Measurements from ENCODE around the gene UBE2H.
A peak's percentile ranks its signal among the peaks of the same experiment; 100 is the strongest.
"Not testable (repeated sequence)": the region's sequence is repeated elsewhere in the genome, so short reads cannot be mapped to it uniquely, and the experiment has no call there.

UBE2H gene

GRCh38 chr7:129952653-129953560 is at the start of gene UBE2H:
UBE2H (minus strand) TSS chr7:129952960; CDS start chr7:129952555, 405 bp downstream.
- DNase-seq (ENCODE audit: low read depth in 3 of 3), result peak; percentile 84 to 87 (median 85)

GRCh38 chr7:129998446-129998845 is 45.7 kb upstream of the UBE2H start:
- DNase-seq (ENCODE audit: low read depth in 3 of 3), result no peak

GRCh38 chr7:129997285-129997684 is 44.5 kb upstream of the UBE2H start:
- no peak for DNase-seq (ENCODE audit: low read depth in 3 of 3)

- no peak for DNase-seq (ENCODE audit: low read depth in 3 of 3)
These were observed 40.5 kb upstream of the UBE2H start for GRCh38 chr7:129993275-129993674.

GRCh38 chr7:129990403-129991192 is 37.8 kb upstream of the UBE2H start:
- DNase-seq (ENCODE audit: low read depth in 3 of 3), result no peak

- peak; percentile 27 to 65 (median 30) for DNase-seq (ENCODE audit: low read depth in 3 of 3)
These were observed 36.7 kb upstream of the UBE2H start for GRCh38 chr7:129989466-129989865.

- DNase-seq (ENCODE audit: low read depth in 3 of 3), result no peak
These were observed 33.8 kb upstream of the UBE2H start for GRCh38 chr7:129986600-129986999.

- no peak for DNase-seq (ENCODE audit: low read depth in 3 of 3)
These were observed 27.9 kb upstream of the UBE2H start for GRCh38 chr7:129980667-129981066.

GRCh38 chr7:129975309-129975708 is 22.5 kb upstream of the UBE2H start:
- no peak for DNase-seq (ENCODE audit: low read depth in 3 of 3)

GRCh38 chr7:129970816-129971215 is 18.1 kb upstream of the UBE2H start:
- DNase-seq (ENCODE audit: low read depth in 3 of 3), result no peak

- no peak for DNase-seq (ENCODE audit: low read depth in 3 of 3)
These were observed 17.2 kb upstream of the UBE2H start for GRCh38 chr7:129969881-129970446.

GRCh38 chr7:129968592-129969383 is 16.0 kb upstream of the UBE2H start:
- no peak for DNase-seq (ENCODE audit: low read depth in 3 of 3)

GRCh38 chr7:129960204-129960475 is 7.4 kb upstream of the UBE2H start:
- DNase-seq (ENCODE audit: low read depth in 3 of 3), result not testable (repeated sequence)

- no peak for DNase-seq (ENCODE audit: low read depth in 3 of 3)
These were observed 6.9 kb upstream of the UBE2H start for GRCh38 chr7:129959471-129960203.

- no peak for DNase-seq (ENCODE audit: low read depth in 3 of 3)
These were observed 6.1 kb upstream of the UBE2H start for GRCh38 chr7:129958643-129959470.

GRCh38 chr7:129955993-129956543 is 3.3 kb upstream of the UBE2H start:
- no peak for DNase-seq (ENCODE audit: low read depth in 3 of 3)

- DNase-seq (ENCODE audit: low read depth in 3 of 3), result peak in 1 of 3 experiments; percentile 31
These were observed 591 bp downstream of the UBE2H start for GRCh38 chr7:129952086-129952652.

GRCh38 chr7:129951226-129952085 is 1.3 kb downstream of the UBE2H start:
- DNase-seq (ENCODE audit: low read depth in 3 of 3), result no peak

GRCh38 chr7:129950933-129951225 is 1.9 kb downstream of the UBE2H start:
- DNase-seq (ENCODE audit: low read depth in 3 of 3), result no peak

Data from stimulated activated CD4-positive, alpha-beta T cell treated with anti-CD3 and anti-CD28 coated beads, TNF-alpha, amount 100 ng/mL, for 24 hours (primary cell).